Measurements from ENCODE around the gene KRTAP9-9. TPM values are rescaled to one million over a fixed set of nuclear protein-coding genes. Genes with fewer than 3 reads are reported as not detected.

The KRTAP9-9 gene
- total and polyA plus RNA-seq, 9 of the 15 experiments (the other 6 are each of a cell fraction or from before 2014, with no cell fraction given) = not detected

DNA sequence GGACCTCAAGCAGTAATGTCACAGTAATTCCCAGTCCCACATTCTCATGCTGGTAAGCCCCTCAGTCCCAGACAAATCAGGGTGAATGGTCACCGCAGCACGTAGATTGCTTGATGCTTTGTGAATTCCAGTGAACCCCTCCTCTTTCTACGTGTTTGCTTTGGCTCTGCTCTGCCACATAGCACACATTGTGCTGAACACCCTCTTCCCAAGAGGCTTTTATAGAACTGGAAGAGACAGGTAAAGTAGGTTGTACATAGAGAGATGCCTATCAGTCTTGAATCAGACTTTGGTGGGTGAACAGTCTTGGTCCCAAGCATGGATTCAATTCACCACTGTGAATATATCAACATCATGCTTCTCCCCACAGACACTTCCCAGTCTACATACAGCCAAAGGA, 9.4 kb downstream of the KRTAP9-9 start:
- CTCF ChIA-PET (ENCODE audit: low intra/inter-chr PET ratio) = no interaction called here
- no peaks in the 10 kb centered on the region for H3K36me3 ChIP-seq (ENCODE audit: control insufficient read depth, insufficient read depth, low read length)
- intact Hi-C loops (cut with micrococcal nuclease) = no loop called here

More for the DNA sequence above, 9.4 kb downstream of the KRTAP9-9 start:
- Histone ChIP-seq H3K9ac (ENCODE audit: insufficient read depth in 1 of 2, low read depth in 2 of 2, low read length in 2 of 2) (no peak overlapping the region), H2AFZ (ENCODE audit: low read depth, low read length) (no peak overlapping the region), H4K20me1 (replicated peaks; ENCODE audit: control insufficient read depth, insufficient read depth, low read length) (no peaks in the 10 kb centered on the region), H3K4me3 (no peak overlapping the region), H3K27me3 (ENCODE audit: control insufficient read depth in 2 of 2, insufficient read depth in 2 of 2, low read length in 2 of 2) (no peaks in the 10 kb centered on the region), H3K4me1 (replicated peaks in 1 of 2; ENCODE audit: control insufficient read depth in 2 of 2, insufficient read depth in 2 of 2, low read length in 2 of 2) (no peaks in the 10 kb centered on the region), H3K4me2 (ENCODE audit: insufficient read depth, low read length) (no peak overlapping the region), H3K9me3 (replicated peaks; ENCODE audit: control insufficient read depth, insufficient read depth, low read depth, low read length) (no peaks in the 10 kb centered on the region), H3K27ac (ENCODE audit: extremely low read depth, low read depth, low read length) (no peak overlapping the region), H3K9me1 (ENCODE audit: control insufficient read depth, insufficient read depth, low read length) (no peaks in the 10 kb centered on the region), H3K79me2 (ENCODE audit: control insufficient read depth, insufficient read depth, low read length) (no peaks in the 10 kb centered on the region)
- peak in 3 of 4 experiments; percentile 0 for DNase-seq (ENCODE audit: extremely low read depth in 1 of 4, low spot score in 3 of 4)
- POLR2A ChIA-PET = no interaction called here
- ATAC-seq = no peak
- 0% methylated on average over 3 of the region's 3 CpGs for WGBS (ENCODE audit: insufficient coverage, low coverage, missing lambda C conversion rate)
- in situ Hi-C loops (cut with MboI) = no loop called here
- BruUV-seq (replicated peaks) = no TSS peak
- FAIRE-seq = no peak
- TF ChIP-seq PTTG1 (tag; IDR thresholded peaks at IDR 0.05; ENCODE audit: low read depth) = no peak
- TF ChIP-seq SP2 (IDR thresholded peaks at IDR 0.05; ENCODE audit: extremely low read depth, low read depth, low read length, poor library complexity, severe bottlenecking) = no peak
- no peak for TF ChIP-seq YY1 (IDR thresholded peaks at IDR 0.05; ENCODE audit: borderline replicate concordance in 1 of 3, control insufficient read depth in 1 of 3, extremely low read depth in 1 of 3, insufficient read depth in 3 of 3, insufficient read length in 1 of 3, insufficient replicate concordance in 2 of 3, low read depth in 1 of 3, low read length in 2 of 3)
- no peak for TF ChIP-seq CBX2 (IDR thresholded peaks at IDR 0.05; ENCODE audit: insufficient read depth, low read length, poor library complexity, severe bottlenecking)
- TF ChIP-seq TAF7 (tag; IDR thresholded peaks at IDR 0.05) = no peak
- TF ChIP-seq, protein P1, sequence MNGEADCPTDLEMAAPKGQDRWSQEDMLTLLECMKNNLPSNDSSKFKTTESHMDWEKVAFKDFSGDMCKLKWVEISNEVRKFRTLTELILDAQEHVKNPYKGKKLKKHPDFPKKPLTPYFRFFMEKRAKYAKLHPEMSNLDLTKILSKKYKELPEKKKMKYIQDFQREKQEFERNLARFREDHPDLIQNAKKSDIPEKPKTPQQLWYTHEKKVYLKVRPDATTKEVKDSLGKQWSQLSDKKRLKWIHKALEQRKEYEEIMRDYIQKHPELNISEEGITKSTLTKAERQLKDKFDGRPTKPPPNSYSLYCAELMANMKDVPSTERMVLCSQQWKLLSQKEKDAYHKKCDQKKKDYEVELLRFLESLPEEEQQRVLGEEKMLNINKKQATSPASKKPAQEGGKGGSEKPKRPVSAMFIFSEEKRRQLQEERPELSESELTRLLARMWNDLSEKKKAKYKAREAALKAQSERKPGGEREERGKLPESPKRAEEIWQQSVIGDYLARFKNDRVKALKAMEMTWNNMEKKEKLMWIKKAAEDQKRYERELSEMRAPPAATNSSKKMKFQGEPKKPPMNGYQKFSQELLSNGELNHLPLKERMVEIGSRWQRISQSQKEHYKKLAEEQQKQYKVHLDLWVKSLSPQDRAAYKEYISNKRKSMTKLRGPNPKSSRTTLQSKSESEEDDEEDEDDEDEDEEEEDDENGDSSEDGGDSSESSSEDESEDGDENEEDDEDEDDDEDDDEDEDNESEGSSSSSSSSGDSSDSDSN (IDR thresholded peaks at IDR 0.05; ENCODE audit: borderline replicate concordance in 1 of 2, low read depth in 2 of 2, low read length in 2 of 2) = no peak
- TF ChIP-seq, protein P2, sequence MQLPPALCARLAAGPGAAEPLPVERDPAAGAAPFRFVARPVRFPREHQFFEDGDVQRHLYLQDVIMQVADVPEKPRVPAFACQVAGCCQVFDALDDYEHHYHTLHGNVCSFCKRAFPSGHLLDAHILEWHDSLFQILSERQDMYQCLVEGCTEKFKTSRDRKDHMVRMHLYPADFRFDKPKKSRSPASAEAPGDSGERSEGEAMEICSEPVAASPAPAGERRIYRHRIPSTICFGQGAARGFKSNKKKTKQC (CRISPR knock-in tag; IDR thresholded peaks at IDR 0.05) = no peak
- no peak for TF ChIP-seq TARDBP (IDR thresholded peaks at IDR 0.05)
- no peak for TF ChIP-seq SPI1 (IDR thresholded peaks at IDR 0.05; ENCODE audit: borderline replicate concordance, low read depth, low read length)
